Activated CD8-positive, alpha-beta memory T cell treated with anti-CD3 and anti-CD28 coated beads for 36 hours (primary cell): ENCODE data around the gene CFAP70. TPM values are rescaled to one million over a fixed set of nuclear protein-coding genes. Genes with fewer than 3 reads are reported as not detected.
"Not testable (repeated sequence)": the region's sequence is repeated elsewhere in the genome, so short reads cannot be mapped to it uniquely, and the experiment has no call there.

Experiments used
- CTCF ChIA-PET: fragments of 350-600 bp; sonication (Branson Sonifier 250); formaldehyde crosslinking; loops from one replicate; lab custom pipeline; 2021; ENCODE audit warnings: antibody characterized with exemption; lab: Charles Lee
- POLR2A ChIA-PET: fragments of 350-600 bp; sonication (Branson Sonifier 250); formaldehyde crosslinking; loops from one replicate; lab custom pipeline; 2021; ENCODE audit warnings: antibody characterized with exemption; lab: Charles Lee
- total RNA-seq, 2 experiments: library from RNA; stranded (reverse); gene quantifications; one replicate each; pipeline ENCODE4 v1.2.3, GENCODE V29; 2021

CFAP70 gene
- total RNA-seq, 2 experiments from 2014 or later: 0.72 to 0.82 TPM

DNA sequence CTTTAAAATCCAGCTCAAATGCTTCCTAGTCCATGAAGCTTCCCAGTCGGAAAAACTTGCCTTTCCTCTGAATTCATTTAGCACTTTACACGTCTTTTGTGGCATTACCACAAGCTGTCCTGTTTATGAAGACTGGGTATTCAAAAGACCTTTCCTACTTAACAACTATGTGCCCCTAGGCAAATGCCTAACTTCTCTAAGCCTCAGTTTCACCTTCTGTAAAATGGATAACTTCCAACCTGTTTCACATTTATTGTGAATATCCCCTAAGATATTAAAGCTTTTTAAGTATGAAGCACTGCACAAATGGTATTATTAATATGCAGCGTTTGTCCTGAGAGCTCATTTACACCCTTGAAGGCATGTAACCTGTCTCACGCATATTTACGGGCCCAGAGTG, 843 bp downstream of the CFAP70 start:
- POLR2A ChIA-PET: interaction anchor here (0.9 to 1.5 kb wide), 2 partner anchors 55 to 106 kb away, joined by 3 read pairs; partner anchors contain the start of gene MRPS16
- CTCF ChIA-PET: interaction anchor here (1.5 kb wide), 1 partner anchor 9 kb away, joined by 4 read pairs; no protein-coding TSS in a partner anchor

DNA sequence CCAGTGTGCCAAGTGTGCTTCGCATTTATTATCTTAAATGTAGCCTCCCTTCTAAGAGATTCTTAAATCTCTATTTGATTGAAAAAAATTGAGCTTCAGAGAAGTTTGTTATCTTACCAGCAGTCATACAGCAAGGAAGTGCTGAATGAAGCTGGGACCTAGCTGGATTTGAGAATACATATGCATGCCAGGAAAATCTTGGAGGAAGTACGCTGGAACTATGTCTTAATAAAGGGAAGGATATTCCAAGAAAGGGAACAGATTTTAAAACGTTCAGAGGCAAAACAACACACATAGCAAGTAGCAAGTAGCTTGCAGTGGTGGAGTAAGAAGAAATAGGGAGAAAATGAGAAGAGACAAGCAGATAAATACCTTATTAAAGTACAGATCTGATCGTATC, 1.5 kb downstream of the CFAP70 start:
- POLR2A ChIA-PET: interaction anchor here (0.9 kb wide), 1 partner anchor 105 kb away, joined by 3 read pairs; the partner anchor contains the start of gene MRPS16
- CTCF ChIA-PET: no interaction called here

DNA sequence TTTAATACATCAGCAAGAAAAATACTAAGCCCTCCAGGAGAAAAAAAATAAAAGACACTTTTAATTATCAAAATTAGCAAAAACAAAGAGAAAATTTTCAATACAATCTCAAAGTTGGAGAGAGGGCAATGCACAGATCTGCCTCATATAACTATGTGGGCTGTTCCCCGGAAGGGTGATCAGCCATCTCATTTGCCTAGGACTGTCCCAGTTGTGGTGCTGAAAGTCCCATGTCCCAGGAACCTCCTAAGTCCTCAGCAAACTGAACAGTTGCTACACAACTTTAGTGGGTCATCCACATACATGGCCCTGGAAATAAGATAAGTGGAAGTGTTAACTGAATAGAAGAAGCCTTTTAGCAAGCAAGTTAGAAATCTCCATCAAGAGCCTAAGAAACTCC, 14.4 kb downstream of the CFAP70 start:
- ChIA-PET POLR2A (no interaction called here), CTCF (no interaction called here)

DNA sequence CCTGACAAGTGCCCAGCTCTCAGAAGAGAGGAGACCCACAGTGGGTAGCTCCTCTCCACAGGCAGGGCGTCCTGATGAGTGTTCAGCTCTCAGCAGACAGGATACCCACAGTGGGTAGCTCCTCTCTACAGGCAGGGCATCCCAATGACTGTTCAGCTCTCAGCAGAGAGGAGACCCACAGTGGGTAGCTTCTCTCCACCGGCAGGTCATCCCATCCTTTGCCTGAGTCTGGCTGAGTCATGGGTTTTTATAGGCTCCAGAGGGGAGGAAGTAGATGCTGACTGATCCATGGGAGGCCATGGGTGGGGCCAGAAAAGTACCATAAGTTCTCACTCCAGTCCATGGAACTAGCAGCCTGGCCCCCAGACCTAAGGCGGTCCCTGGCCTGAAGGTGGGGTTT, 18.5 kb downstream of the CFAP70 start:
- ChIA-PET CTCF (no interaction called here), POLR2A (no interaction called here)

DNA sequence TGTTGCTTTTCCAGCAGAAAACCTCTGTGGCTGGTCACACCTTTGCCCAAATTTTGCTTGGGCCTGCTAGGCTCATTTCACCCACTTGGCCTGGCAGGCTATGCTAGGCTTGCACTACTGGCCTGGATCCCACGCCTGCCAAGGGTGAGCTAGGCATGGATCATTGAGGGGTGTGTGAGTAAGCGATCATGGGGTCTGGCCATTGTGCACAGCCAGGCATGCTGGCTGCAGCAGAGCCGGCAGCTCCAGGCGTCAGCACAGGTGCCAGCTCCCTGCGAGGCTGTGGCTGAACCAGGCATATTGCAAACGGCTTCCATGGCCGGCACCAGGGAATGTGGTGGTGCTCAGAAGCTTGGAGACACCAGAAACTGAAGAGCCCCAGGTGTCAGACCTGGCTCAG, 19.2 kb downstream of the CFAP70 start:
- ChIA-PET POLR2A (no interaction called here), CTCF (no interaction called here)

DNA sequence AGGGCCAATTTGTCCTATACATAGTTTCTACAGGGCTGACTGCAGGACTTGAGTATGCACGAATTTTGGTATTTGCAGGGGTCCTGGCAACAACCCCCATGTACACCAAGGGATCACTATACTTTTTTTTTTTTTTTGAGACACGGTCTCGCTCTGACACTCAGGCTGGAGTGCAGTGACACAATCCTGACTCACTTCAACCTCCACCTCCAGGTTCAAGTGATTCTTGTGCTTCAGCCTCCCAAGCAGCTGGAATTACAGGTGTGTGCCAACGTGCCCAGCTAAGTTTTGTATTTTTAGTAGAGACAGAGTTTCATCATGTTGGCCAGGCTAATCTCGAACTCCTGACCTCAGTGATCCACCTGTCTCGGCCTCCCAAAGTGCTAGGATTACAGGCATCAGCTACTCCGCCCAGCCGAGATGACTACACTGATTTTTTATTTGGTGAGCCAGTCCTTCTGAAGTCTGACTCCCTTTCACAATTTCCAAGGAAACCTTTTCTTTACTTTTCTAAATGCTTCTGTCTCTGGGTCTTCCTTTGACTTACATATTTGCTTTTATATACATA, 19.8 kb downstream of the CFAP70 start:
- POLR2A ChIA-PET: no interaction called here
- CTCF ChIA-PET: no interaction called here

DNA sequence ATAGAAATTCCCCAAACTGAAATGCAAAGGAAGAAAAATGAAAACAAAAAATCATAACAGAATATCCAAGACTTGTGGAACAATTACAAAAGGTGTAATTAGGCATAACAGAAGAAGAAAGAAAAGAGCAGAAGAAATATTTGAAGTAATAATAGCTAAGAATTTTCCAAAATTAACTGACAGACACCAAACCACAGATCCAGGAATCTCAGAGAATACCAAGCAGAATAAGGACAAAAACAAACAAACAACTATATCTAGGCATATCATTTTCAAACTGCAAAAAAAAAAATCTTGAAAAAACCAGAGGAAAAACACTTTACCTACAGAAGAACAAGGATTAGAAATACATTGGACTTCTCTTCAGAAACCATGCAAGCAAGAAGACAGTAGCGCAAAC, 25.5 kb downstream of the CFAP70 start:
- ChIA-PET CTCF (no interaction called here), POLR2A (no interaction called here)

DNA sequence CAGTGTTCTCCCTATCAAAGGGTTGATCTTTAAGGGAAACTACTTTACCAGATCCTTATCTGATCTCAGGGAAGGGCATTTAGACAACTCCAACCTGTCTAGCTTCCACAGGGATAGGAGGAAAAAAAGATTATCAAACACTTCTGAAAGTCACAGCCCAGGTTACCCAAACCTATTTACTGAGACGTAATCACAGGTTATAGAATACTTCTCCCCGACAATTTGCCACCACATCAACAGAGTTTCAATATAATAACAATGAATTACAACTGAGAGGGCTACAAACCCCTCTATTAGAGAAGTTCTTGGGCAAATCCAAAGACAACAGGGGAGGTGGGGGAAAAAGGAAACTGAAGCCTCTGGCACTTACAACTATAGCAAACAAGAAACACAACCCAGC, 26.3 kb downstream of the CFAP70 start:
- CTCF ChIA-PET: no interaction called here
- POLR2A ChIA-PET: no interaction called here

DNA sequence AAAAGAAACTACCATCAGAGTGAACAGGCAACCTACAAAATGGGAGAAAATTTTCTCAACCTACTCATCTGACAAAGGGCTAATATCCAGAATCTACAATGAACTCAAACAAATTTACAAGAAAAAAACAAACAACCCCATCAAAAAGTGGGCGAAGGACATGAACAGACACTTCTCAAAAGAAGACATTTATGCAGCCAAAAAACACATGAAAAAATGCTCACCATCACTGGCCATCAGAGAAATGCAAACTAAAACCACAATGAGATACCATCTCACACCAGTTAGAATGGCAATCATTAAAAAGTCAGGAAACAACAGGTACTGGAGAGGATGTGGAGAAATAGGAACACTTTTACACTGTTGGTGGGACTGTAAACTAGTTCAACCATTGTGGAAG, 30.1 kb downstream of the CFAP70 start:
- CTCF ChIA-PET, POLR2A ChIA-PET: not testable (repeated sequence)

DNA sequence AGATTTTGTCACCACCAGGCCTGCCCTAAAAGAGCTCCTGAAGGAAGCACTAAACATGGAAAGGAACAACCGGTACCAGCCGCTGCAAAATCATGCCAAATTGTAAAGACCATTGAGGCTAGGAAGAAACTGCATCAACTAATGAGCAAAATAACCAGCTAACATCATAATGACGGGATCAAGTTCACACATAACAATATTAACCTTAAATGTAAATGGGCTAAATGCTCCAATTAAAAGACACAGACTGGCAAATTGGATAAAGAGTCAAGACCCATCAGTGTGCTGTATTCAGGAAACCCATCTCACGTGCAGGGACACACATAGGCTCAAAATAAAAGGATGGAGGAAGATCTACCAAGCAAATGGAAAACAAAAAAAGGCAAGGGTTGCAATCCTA, 33.4 kb downstream of the CFAP70 start:
- POLR2A ChIA-PET, CTCF ChIA-PET: not testable (repeated sequence)

DNA sequence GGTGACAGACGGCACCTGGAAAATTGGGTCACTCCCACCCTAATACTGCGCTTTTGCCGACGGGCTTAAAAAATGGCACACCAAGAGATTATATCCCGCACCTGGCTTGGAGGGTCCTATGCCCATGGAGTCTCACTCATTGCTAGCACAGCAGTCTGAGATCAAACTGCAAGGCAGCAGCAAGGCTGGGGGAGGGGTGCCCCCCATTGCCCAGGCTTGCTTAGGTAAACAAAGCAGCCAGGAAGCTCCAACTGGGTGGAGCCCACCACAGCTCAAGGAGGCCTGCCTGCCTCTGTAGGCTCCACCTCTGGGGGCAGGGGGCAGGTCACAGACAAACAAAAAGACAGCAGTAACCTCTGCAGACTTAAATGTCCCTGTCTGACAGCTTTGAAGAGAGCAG, 35.1 kb downstream of the CFAP70 start:
- CTCF ChIA-PET, POLR2A ChIA-PET: not testable (repeated sequence)

DNA sequence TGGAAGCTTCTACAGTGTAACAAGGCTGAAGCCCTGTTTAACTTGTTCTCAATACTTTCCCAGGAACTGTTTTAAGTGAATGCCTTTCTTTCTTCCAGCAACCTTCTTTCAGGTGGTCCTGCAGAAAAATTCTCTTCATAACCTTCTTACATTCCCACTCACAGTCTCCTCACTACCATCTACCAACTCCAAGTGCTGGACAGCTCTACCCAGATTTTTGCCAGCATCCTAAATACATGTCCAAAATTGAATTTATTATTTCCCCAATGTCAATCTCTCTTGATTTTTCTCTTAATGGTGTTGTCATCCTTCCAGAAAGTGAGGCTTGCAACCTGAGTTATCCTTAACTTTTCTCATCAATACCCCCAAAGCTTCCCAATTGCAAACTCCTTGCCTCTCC, 48.2 kb downstream of the CFAP70 start:
- ChIA-PET POLR2A (no interaction called here), CTCF (no interaction called here)

DNA sequence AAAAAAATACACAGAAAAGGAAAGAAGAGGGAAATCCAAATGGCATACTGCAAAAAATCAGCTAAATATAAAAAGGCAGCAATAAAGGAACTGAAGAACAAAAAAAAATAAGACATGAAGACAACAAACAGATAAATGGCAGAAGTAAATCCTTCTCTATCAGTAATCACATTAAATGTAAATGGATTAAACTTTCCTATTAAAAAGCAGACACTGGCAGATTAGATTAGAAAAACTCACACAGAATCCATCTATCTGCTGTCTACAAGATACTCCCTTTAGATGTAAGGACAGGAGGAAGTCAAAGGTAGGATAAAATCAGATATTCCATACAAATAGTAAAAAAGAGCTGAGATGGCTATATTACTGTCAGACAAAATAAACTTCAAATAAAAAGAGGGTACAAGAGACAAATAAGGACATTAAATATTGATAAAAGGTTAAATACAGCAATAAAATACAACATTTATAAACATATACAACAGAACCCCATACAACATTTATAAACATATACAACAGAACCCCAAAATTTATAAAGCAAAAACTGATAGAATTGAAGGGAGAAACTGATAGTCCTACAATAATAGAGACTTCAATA, 51.4 kb downstream of the CFAP70 start:
- CTCF ChIA-PET: interaction anchor here (1.0 kb wide), 1 partner anchor 63 kb away, joined by 5 read pairs; no protein-coding TSS in a partner anchor
- POLR2A ChIA-PET: no interaction called here

DNA sequence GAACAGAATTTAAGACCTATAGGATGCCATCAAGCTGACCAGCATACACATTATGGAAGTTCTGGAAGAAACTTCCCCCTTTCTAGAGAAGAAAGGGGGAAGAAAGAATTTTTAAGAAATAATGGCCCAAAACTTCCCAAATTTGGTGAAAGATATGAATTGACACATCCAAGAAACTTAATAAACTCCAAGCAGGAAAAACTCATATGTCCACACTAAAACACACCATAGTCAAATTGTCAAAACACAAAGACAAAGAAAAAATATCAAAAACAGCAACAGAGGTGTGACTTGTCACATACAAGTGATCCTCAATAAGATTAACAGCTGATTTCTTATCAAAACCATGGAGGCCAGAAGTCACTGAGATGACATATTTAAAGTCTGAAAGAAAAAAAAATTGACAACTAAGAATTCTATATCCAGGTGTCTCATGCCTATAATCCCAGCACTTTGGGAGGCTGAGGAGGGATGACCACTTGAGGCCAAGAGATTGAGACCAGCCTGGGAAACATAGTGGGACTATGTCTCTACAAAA, 52.4 kb downstream of the CFAP70 start:
- ChIA-PET CTCF (no interaction called here), POLR2A (no interaction called here)

DNA sequence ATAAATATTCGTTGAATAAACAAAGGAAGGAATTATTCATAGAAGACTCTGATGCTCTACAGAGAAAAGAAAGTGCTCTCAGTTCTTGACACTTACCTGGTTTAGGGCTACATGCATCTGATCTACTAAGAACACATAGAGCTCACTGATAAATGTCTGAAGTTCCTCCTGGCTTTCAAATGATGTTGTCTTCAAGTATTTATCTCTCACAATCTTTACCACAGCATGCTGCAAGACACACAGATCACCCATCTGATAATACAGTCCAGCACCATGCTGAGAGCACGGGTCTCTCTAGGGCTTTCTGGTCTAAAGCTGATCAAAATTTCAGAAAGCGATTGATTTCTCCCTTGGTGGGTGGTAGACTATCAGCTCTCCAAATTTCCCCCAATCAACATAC, 61.7 kb downstream of the CFAP70 start:
- ChIA-PET POLR2A (no interaction called here), CTCF (no interaction called here)

DNA sequence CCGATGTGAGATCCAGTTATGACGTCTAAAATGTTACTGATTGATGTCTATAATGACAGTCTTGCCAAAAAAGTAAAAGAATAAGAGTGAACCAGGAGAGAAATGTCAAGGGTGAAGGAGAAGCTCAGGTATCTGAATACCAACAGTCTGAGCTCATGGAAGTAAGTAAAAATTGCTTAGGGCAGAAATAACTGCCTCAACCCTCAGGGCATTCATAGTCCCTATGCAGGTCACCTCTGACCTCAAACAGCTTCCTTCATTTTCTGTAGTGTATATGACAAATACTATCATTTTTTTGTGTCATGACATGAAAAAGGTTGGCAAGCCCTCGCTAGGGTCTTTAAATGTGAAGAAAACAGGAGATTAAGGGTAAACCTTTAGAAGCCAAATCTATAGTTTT, 65.2 kb downstream of the CFAP70 start:
- ChIA-PET POLR2A (no interaction called here), CTCF (no interaction called here)

DNA sequence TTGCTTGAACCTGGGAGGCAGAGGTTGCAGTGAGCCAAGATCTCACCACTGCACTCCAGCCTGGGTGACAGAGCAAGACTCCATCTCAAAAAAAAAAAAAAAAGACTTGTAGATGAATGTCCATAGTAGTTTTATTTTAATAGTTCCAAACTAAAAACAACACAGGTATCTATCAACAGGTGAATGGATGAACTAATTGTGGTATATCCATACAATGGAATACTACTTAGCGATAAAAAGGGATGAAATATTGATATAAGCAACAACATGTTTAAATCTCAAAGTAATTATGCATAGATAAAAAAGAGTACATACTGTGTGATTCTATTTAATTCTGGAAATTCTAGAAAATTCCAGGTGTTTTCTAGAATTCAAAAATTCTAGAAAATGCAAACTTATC, 68.7 kb downstream of the CFAP70 start:
- POLR2A ChIA-PET: no interaction called here
- CTCF ChIA-PET: no interaction called here

DNA sequence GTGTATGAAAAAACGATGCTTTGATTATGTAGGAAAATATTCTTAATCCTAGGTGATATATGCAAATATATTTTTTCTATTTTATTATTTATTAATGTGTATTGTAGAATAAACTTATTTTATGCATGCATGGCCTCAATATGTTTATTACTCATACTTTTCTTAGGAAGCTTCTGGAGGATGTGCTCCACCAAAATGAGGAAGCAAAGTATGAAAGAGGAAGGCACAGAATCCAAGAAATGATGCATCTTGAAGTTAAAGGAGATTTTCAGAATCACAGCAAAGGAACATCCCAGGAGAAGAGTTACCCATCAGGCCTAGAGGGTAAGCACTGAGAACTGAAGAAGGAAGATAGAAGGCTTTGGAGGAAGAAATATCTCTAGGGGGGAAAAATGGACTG, 71.2 kb downstream of the CFAP70 start:
- ChIA-PET CTCF (no interaction called here), POLR2A (no interaction called here)

DNA sequence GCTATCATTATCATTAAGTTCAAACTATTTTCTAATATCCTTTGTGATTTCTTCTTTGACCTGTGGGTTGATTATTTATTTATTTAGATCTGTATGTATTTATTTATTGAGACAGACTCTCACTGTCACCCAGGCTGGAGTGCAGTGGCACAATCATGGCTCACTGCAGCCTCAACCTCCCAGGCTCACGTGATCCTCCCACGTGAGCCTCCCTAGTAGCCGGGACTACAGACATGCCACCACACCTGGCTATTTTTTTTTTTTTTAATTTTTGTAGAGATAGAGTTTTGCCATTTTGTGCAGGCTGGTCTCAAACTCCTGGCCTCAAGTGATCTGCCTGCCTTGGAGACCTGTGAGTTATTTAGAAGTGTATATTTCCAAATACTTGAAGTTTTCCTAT, 77.6 kb downstream of the CFAP70 start:
- ChIA-PET CTCF (no interaction called here), POLR2A (no interaction called here)

DNA sequence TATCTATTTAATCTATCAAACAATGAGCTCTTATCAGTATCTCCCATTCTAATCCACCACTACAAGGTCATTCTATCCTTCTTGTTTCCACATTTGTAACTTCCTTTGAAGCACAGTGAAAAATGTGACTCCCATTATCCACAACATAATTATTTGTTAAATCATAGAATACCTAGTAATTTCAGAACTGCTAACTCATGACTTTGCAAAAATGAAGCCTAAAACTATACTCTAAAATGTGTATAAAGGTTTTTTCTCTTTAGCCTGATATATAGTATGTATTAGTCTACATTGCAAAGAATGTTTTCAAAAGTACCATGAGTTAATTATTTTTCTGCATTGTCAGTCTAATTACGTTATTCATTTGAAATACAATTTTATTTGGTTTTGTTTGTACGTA, 94.2 kb downstream of the CFAP70 start:
- CTCF ChIA-PET: interaction anchor here (1.1 kb wide), 1 partner anchor 379 kb away, joined by 7 read pairs; no protein-coding TSS in a partner anchor

More for the DNA sequence above, 94.2 kb downstream of the CFAP70 start:
- POLR2A ChIA-PET: no interaction called here
